ENCODE results near the gene RUFY3. TPM values are rescaled to one million over a fixed set of nuclear protein-coding genes. Genes with fewer than 3 reads are reported as not detected.

The RUFY3 gene
- total and polyA plus RNA-seq, 2 of the 13 experiments (the other 11 are each of a cell fraction or from before 2014, with no cell fraction given): 17.9 to 25.3 TPM

- TF ChIP-seq PRDM4 (CRISPR knock-in tag; IDR thresholded peaks at IDR 0.05; ENCODE audit: borderline replicate concordance) (no peak), MAZ (IDR thresholded peaks at IDR 0.05; ENCODE audit: borderline replicate concordance, low read depth, low read length) (peak; percentile 59; the same call in 1 of the 2 replicates), MAZ (CRISPR knock-in tag; IDR thresholded peaks at IDR 0.05; ENCODE audit: low read depth) (no peak; the same call in 1 of the 2 replicates), ZSCAN22 (CRISPR knock-in tag; IDR thresholded peaks at IDR 0.05) (no peak), SNAI1 (CRISPR knock-in tag; IDR thresholded peaks at IDR 0.05; ENCODE audit: borderline replicate concordance) (no peak), SAP130 (CRISPR knock-in tag; IDR thresholded peaks at IDR 0.05; ENCODE audit: low read depth) (peak; percentile 74; the same call in 1 of the 2 replicates), NCOA2 (CRISPR knock-in tag; IDR thresholded peaks at IDR 0.05) (0 out of 2 replicates have a peak, but pooled peaks have one; percentile 18), ZNF784 (CRISPR knock-in tag; IDR thresholded peaks at IDR 0.05; ENCODE audit: borderline replicate concordance) (peak; percentile 7; the same call in 1 of the 2 replicates), TRIM22 (IDR thresholded peaks at IDR 0.05) (no peak)
Observed at GRCh38 chr4:70839589-70840093, 117.9 kb downstream of the RUFY3 start, which contains the start of gene GRSF1 (continued).
